ENCODE results near the gene RP2. TPM values are rescaled to one million over a fixed set of nuclear protein-coding genes. Genes with fewer than 3 reads are reported as not detected.

Gene RP2
- total and polyA plus RNA-seq, 9 of the 15 experiments (the other 6 are each of a cell fraction or from before 2014, with no cell fraction given), result 2.0 to 6.9 (median 3.5) TPM

- DNase-seq (ENCODE audit: extremely low read depth in 1 of 4, low spot score in 3 of 4) (no peak), FAIRE-seq (no peak), ATAC-seq (no peak)
- H3K9ac ChIP-seq (ENCODE audit: insufficient read depth in 1 of 2, low read depth in 2 of 2, low read length in 2 of 2), result no peak overlapping the region
- H3K79me2 ChIP-seq (ENCODE audit: control insufficient read depth, insufficient read depth, low read length), result peaks cover 13% of the 10 kb centered on the region; the same call in 1 of the 3 replicates
- H2AFZ ChIP-seq (ENCODE audit: low read depth, low read length), result no peak overlapping the region
- intact Hi-C loops (cut with micrococcal nuclease) (no loop called here), in situ Hi-C loops (cut with MboI) (no loop called here)
- BruUV-seq (replicated peaks), result no TSS peak
- H3K9me1 ChIP-seq (ENCODE audit: control insufficient read depth, insufficient read depth, low read length), result no peaks in the 10 kb centered on the region
- no peaks in the 10 kb centered on the region for H3K4me1 ChIP-seq (replicated peaks in 1 of 2; ENCODE audit: control insufficient read depth in 2 of 2, insufficient read depth in 2 of 2, low read length in 2 of 2)
- H3K4me2 ChIP-seq (ENCODE audit: insufficient read depth, low read length), result no peak overlapping the region
- no peaks in the 10 kb centered on the region for H3K27me3 ChIP-seq (ENCODE audit: control insufficient read depth in 2 of 2, insufficient read depth in 2 of 2, low read length in 2 of 2)
- no peak overlapping the region for H3K27ac ChIP-seq (ENCODE audit: extremely low read depth, low read depth, low read length)
- POLR2A ChIA-PET, result no interaction called here
- CTCF ChIA-PET (ENCODE audit: low intra/inter-chr PET ratio), result no interaction called here
- H3K4me3 ChIP-seq, result no peak overlapping the region
- H3K9me3 ChIP-seq (replicated peaks; ENCODE audit: control insufficient read depth, insufficient read depth, low read depth, low read length), result no peaks in the 10 kb centered on the region
- no peaks in the 10 kb centered on the region for H3K36me3 ChIP-seq (ENCODE audit: control insufficient read depth, insufficient read depth, low read length)
- no peaks in the 10 kb centered on the region for H4K20me1 ChIP-seq (replicated peaks; ENCODE audit: control insufficient read depth, insufficient read depth, low read length)
- TF ChIP-seq LARP7 (IDR thresholded peaks at IDR 0.05) (no peak), PML (IDR thresholded peaks at IDR 0.05; ENCODE audit: low read length) (no peak), ZBTB12 (CRISPR knock-in tag; IDR thresholded peaks at IDR 0.05) (no peak), ZFP91 (CRISPR knock-in tag; IDR thresholded peaks at IDR 0.05) (no peak), HNRNPLL (IDR thresholded peaks at IDR 0.05; ENCODE audit: low read depth, low read length, poor library complexity, severe bottlenecking) (no peak), RBM15 (IDR thresholded peaks at IDR 0.05; ENCODE audit: insufficient read depth, low read length) (no peak), NFXL1 (CRISPR knock-in tag; IDR thresholded peaks at IDR 0.05) (no peak), MEIS2 (IDR thresholded peaks at IDR 0.05; ENCODE audit: partially characterized antibody) (no peak), USF1 (CRISPR knock-in tag; IDR thresholded peaks at IDR 0.05) (no peak), KLF1 (tag; IDR thresholded peaks at IDR 0.05) (no peak), ZNF436 (CRISPR knock-in tag; IDR thresholded peaks at IDR 0.05) (no peak), MLLT1 (IDR thresholded peaks at IDR 0.05) (no peak)
Observed at GRCh38 chrX:46844913-46845312, 8.1 kb downstream of the RP2 start.

All from K562 (cell line).